ENCODE measurements around the gene CBX5.

- TF ChIP-seq POLR2A (IDR thresholded peaks at IDR 0.05), result no peak
- peak in 3 of 6 experiments; percentile 14 to 26 (median 18) for TF ChIP-seq CTCF (IDR thresholded peaks at IDR 0.05)
These were observed 5.5 kb upstream of the CBX5 start for GRCh38 chr12:54285150-54286041.
